Stimulated activated CD4-positive, alpha-beta T cell treated with anti-CD3 and anti-CD28 coated beads, Interleukin-1b, Interleukin-23, amount 100 ng/mL, for 24 hours (primary cell): Measurements from ENCODE around the gene MBNL3.

Experiments
- DNase-seq, 4 experiments: peaks; one replicate each; pipeline ENCODE4 v3.0.0-alpha.2; 2020; ENCODE audit warnings: low read depth in 4 of 4, low spot score in 1 of 4

Gene MBNL3

GRCh38 chrX:132423323-132423722 is 65.5 kb downstream of the MBNL3 start:
- no peak for DNase-seq

- no peak for DNase-seq
These were observed 73.8 kb downstream of the MBNL3 start for GRCh38 chrX:132415012-132415411.

- no peak for DNase-seq
These were observed 74.4 kb downstream of the MBNL3 start for GRCh38 chrX:132414404-132414803.

GRCh38 chrX:132413459-132413858 is 75.4 kb downstream of the MBNL3 start:
- DNase-seq: no peak

GRCh38 chrX:132412208-132412607 is 76.6 kb downstream of the MBNL3 start:
- no peak for DNase-seq

GRCh38 chrX:132411310-132411977 is 77.4 kb downstream of the MBNL3 start:
- DNase-seq: no peak

GRCh38 chrX:132409780-132410556 is 78.9 kb downstream of the MBNL3 start:
- DNase-seq: no peak

- no peak for DNase-seq
These were observed 81.1 kb downstream of the MBNL3 start for GRCh38 chrX:132407691-132408090.

- no peak for DNase-seq
These were observed 82.7 kb downstream of the MBNL3 start for GRCh38 chrX:132406106-132406505.

GRCh38 chrX:132404266-132404665 is 84.6 kb downstream of the MBNL3 start:
- no peak for DNase-seq

GRCh38 chrX:132401935-132402334 is 86.9 kb downstream of the MBNL3 start:
- no peak for DNase-seq

- DNase-seq: no peak
These were observed 88.1 kb downstream of the MBNL3 start for GRCh38 chrX:132400706-132401105.

GRCh38 chrX:132395645-132396044 is 93.2 kb downstream of the MBNL3 start:
- no peak for DNase-seq

GRCh38 chrX:132395026-132395425 is 93.8 kb downstream of the MBNL3 start:
- no peak for DNase-seq

GRCh38 chrX:132394591-132394990 is 94.2 kb downstream of the MBNL3 start:
- DNase-seq: no peak

GRCh38 chrX:132393992-132394391 is 94.8 kb downstream of the MBNL3 start:
- no peak for DNase-seq

- no peak for DNase-seq
These were observed 95.4 kb downstream of the MBNL3 start for GRCh38 chrX:132393485-132393884.

GRCh38 chrX:132393085-132393484 is 95.8 kb downstream of the MBNL3 start:
- DNase-seq: no peak

- DNase-seq: no peak
These were observed 98.0 kb downstream of the MBNL3 start for GRCh38 chrX:132390792-132391191.

GRCh38 chrX:132389480-132389879 is 99.4 kb downstream of the MBNL3 start:
- DNase-seq: no peak

GRCh38 chrX:132388371-132388770 is 100.5 kb downstream of the MBNL3 start:
- DNase-seq: no peak

GRCh38 chrX:132384301-132384700 is 104.5 kb downstream of the MBNL3 start:
- DNase-seq: no peak

- no peak for DNase-seq
These were observed 106.8 kb downstream of the MBNL3 start for GRCh38 chrX:132382068-132382467.
